HEK293 (cell line): ENCODE measurements around the gene TNFRSF14.

Experiments
- CTCF ChIA-PET: fragments of 350-600 bp; formaldehyde crosslinking; extraction: SDS; loops from one replicate; lab custom pipeline; 2021; ENCODE audit warnings: antibody characterized with exemption; lab: Yijun Ruan, JAX
- POLR2A ChIA-PET: fragments of 300-600 bp; formaldehyde crosslinking; extraction: SDS; loops from one replicate; lab custom pipeline; 2020; ENCODE audit warnings: antibody characterized with exemption, inconsistent platforms; lab: Yijun Ruan, JAX
- H3K27ac ChIP-seq: fragments of 200-500 bp; sonication (Bioruptor generic); 2 replicates; pipeline ENCODE4 v1.5.1; 2014; ENCODE audit warnings: low read depth, low read length, control low read depth, inconsistent platforms; ENCODE audit errors: extremely low read depth
- H3K36me3 ChIP-seq, 2 experiments: fragments of 200-500 bp in 1 of 2; sonication (Bioruptor generic) in 1 of 2; 1 replicate in 1 of 2; 2 replicates in 1 of 2; pipeline ENCODE4 v1.5.1; 2014 to 2017; ENCODE audit warnings: inconsistent platforms in 2 of 2, low read length in 2 of 2; ENCODE audit not compliant: control insufficient read depth in 2 of 2, insufficient read depth in 1 of 2
- H3K4me1 ChIP-seq: fragments of 200-500 bp; sonication (Bioruptor generic); 2 replicates; pipeline ENCODE4 v1.5.1; 2014; ENCODE audit warnings: mild to moderate bottlenecking, low read length, inconsistent platforms; ENCODE audit not compliant: control insufficient read depth, insufficient read depth
- H3K4me3 ChIP-seq: 2 replicates; pipeline ENCODE4 v1.5.1; 2011; ENCODE audit warnings: low read depth, mild to moderate bottlenecking, control low read depth, low read length, moderate library complexity
- H3K9me3 ChIP-seq: fragments of 200-500 bp; sonication (Bioruptor generic); 2 replicates; pipeline ENCODE4 v1.5.1; 2014; ENCODE audit warnings: low read depth, low read length, inconsistent platforms; ENCODE audit not compliant: control insufficient read depth, insufficient read depth
- KLF16 ChIP-seq: fragments of 450-650 bp; formaldehyde crosslinking; IDR thresholded peaks from 2 replicates; pipeline ENCODE4 v1.5.1; 2017; ENCODE audit warnings: missing biosample characterization, missing genetic modification characterization
- KLF8 ChIP-seq: fragments of 450-650 bp; formaldehyde crosslinking; IDR thresholded peaks from 2 replicates; pipeline ENCODE4 v1.5.1; 2016; ENCODE audit warnings: missing biosample characterization, missing genetic modification characterization
- SP3 ChIP-seq: fragments of 450-650 bp; formaldehyde crosslinking; IDR thresholded peaks from 2 replicates; pipeline ENCODE4 v1.5.1; 2016; ENCODE audit warnings: missing biosample characterization, missing genetic modification characterization
- ZBTB48 ChIP-seq: fragments of 450-650 bp; formaldehyde crosslinking; IDR thresholded peaks from 2 replicates; pipeline ENCODE4 v1.5.1; 2016; ENCODE audit warnings: missing biosample characterization, missing genetic modification characterization
- ZBTB8A ChIP-seq: fragments of 450-650 bp; formaldehyde crosslinking; IDR thresholded peaks from 2 replicates; pipeline ENCODE4 v1.5.1; 2016; ENCODE audit warnings: missing biosample characterization, missing genetic modification characterization
- ZIC2 ChIP-seq: fragments of 450-650 bp; formaldehyde crosslinking; IDR thresholded peaks from 2 replicates; pipeline ENCODE4 v1.5.1; 2016; ENCODE audit warnings: missing biosample characterization, missing genetic modification characterization
- ZNF404 ChIP-seq: fragments of 450-650 bp; formaldehyde crosslinking; IDR thresholded peaks from 2 replicates; pipeline ENCODE4 v1.5.1; 2017; ENCODE audit warnings: missing biosample characterization, missing genetic modification characterization
- ZNF600 ChIP-seq: fragments of 450-650 bp; formaldehyde crosslinking; IDR thresholded peaks from 2 replicates; pipeline ENCODE4 v1.5.1; 2016; ENCODE audit warnings: missing biosample characterization, missing genetic modification characterization
- ZNF610 ChIP-seq: fragments of 450-650 bp; formaldehyde crosslinking; IDR thresholded peaks from 2 replicates; pipeline ENCODE4 v1.5.1; 2016; ENCODE audit warnings: missing biosample characterization, missing genetic modification characterization, borderline replicate concordance
- ZNF654 ChIP-seq: fragments of 450-650 bp; formaldehyde crosslinking; IDR thresholded peaks from 2 replicates; pipeline ENCODE4 v1.5.1; 2016; ENCODE audit warnings: low read depth, missing biosample characterization, missing genetic modification characterization
- ZNF677 ChIP-seq: fragments of 450-650 bp; IDR thresholded peaks from 2 replicates; pipeline ENCODE4 v1.5.0; 2018; ENCODE audit warnings: missing biosample characterization, mild to moderate bottlenecking, missing genetic modification characterization, moderate library complexity
- ZNF830 ChIP-seq: fragments of 450-650 bp; IDR thresholded peaks from 2 replicates; pipeline ENCODE4 v1.5.0; 2018; ENCODE audit warnings: missing biosample characterization, missing genetic modification characterization, low read depth, mild to moderate bottlenecking, moderate library complexity
- TF ChIP-seq, protein P1 (sequence below): fragments of 450-650 bp; formaldehyde crosslinking; IDR thresholded peaks from 2 replicates; pipeline ENCODE4 v1.5.1; 2016; ENCODE audit warnings: missing biosample characterization, missing genetic modification characterization

Gene TNFRSF14

DNA sequence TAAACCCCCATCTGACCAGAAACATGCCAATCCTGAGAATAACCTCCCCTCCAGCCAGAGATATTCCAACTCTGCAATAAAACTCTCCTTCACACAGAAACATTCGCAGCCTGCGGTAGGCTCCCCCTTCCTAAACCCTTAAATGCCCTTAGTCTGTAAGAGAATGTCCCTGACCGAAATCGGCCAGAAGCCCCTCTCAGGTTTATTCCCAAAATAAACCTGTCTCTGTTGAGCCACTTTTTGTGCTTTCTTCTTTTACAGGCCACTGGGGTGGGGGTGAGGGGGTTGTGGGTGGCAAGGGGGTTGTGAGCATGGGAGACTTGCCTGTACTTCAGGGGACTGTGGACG is 35.0 kb downstream of the TNFRSF14 start:
- Histone ChIP-seq H3K4me1 (no peaks in the 10 kb centered on the region), H3K36me3 (peaks cover 0 to 16% of the 10 kb centered on the region in 2 experiments; a peak in 1 of 3 replicates)
- CTCF ChIA-PET = no interaction called here
- POLR2A ChIA-PET = no interaction called here
- TF ChIP-seq KLF8 (tag by site-specific recombination) (peak; percentile 26; the same call in 1 of the 2 replicates), KLF16 (tag by site-specific recombination) (no peak)
- TF ChIP-seq, all 188 proteins: peak for 1
- H3K27ac ChIP-seq = no peak overlapping the region
- no peak overlapping the region for H3K4me3 ChIP-seq
- no peaks in the 10 kb centered on the region for H3K9me3 ChIP-seq

DNA sequence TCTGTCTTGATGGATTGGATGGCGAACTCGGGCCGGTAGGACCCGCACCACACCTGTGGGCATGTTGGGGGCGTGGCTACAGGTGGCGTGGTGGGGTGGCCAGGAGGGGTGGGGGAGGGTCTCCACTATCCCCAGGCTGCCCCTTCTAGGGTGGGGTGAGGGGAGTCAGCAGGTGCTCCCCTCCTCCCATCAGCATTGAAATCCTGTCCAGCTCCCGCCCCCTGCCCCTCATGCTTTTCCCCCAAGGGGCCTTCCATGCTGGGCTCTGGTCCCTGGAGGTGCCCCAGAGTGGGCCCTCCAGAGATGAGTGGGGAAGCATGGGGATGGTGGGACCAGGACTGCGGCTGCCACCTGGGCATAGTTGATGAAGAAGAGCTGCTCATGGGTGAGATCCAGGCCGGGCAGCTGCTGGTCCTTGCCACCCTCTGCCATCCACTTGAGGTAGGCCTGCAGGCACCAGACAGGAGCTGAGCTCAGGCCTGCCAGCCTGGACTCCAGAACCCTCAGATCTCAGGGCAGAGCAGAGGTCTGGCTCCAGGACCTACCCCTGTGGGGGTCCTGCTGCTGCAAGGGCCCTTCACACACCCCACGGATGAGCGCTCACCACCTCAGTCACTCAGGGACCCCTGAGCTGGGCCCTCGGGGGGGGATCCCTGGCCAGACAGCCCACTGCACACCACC is 35.5 kb downstream of the TNFRSF14 start:
- Histone ChIP-seq H3K36me3 (peaks cover 0 to 16% of the 10 kb centered on the region in 2 experiments; a peak in 1 of 3 replicates), H3K27ac (no peak overlapping the region), H3K9me3 (no peaks in the 10 kb centered on the region), H3K4me1 (no peaks in the 10 kb centered on the region), H3K4me3 (no peak overlapping the region)
- ChIA-PET POLR2A (interaction anchor here (0.5 kb wide), 1 partner anchor 26 kb away, joined by 4 read pairs; no protein-coding TSS in a partner anchor), CTCF (no interaction called here)
- TF ChIP-seq ZNF404 (tag by site-specific recombination) = no peak

DNA sequence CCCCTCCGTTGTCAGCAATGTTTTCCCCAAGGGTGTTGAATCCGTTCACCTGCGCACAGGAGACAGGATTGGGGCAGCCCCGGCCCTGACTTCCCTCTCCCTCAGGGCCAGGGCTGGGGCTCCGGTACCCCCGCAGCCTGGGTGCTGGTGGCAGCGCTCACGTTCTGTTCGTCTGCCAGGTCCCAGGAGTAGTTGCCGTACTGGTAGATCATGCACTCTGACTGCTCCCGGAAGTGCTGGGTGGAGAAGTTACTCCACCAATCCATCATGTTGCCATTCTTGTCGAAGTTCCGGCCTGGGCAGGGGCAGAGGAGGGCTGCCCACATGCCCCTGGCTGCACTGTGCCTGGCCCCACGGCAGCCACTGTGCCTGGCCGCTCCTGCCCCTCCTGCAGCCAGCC is 36.5 kb downstream of the TNFRSF14 start:
- POLR2A ChIA-PET = no interaction called here
- Histone ChIP-seq H3K4me3 (no peak overlapping the region), H3K27ac (no peak overlapping the region), H3K9me3 (no peaks in the 10 kb centered on the region), H3K4me1 (no peaks in the 10 kb centered on the region), H3K36me3 (peaks cover 0 to 16% of the 10 kb centered on the region in 2 experiments; a peak in 1 of 3 replicates)
- CTCF ChIA-PET = no interaction called here
- TF ChIP-seq ZNF677 (tag by site-specific recombination) = peak; percentile 85
- TF ChIP-seq ZBTB48 (tag by site-specific recombination) = no peak

DNA sequence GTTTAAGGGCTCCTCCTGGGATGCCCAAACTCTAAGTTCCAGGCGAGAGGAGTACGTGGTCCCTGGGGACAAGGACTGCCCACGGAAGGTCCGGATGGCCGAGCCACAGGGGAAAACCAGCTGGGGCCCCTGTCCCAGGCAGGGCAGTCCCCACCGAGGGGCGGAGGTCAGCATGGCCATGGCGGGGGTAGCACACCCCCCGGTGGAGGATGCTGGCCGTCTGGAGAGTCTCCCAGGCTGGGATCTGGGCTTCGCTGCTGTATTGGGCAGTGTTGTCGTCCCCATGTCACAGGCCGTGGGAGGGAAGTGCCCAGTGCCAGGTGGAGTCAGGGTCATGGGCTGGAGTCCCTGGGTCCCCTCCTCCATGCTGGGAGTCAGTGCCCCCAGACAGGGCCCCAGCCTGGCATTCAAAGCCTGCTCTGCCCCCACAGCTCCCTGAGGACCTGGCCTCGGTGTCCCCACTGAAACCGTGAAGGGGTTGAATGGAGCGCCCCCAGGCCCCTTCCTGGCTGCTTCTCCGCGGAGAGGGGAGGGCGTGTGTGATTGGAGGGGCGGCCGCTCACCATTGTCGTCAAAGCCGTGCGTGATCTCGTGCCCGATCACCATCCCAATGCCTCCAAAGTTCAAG is 37.2 kb downstream of the TNFRSF14 start:
- H3K36me3 ChIP-seq = peaks cover 0 to 16% of the 10 kb centered on the region in 2 experiments; a peak in 1 of 3 replicates
- ChIA-PET POLR2A (no interaction called here), CTCF (no interaction called here)
- H3K4me3 ChIP-seq = no peak overlapping the region
- no peaks in the 10 kb centered on the region for H3K4me1 ChIP-seq
- TF ChIP-seq SP3 (tag by site-specific recombination) (no peak), ZNF404 (tag by site-specific recombination) (no peak), ZNF654 (tag by site-specific recombination) (no peak)
- TF ChIP-seq, protein P1, sequence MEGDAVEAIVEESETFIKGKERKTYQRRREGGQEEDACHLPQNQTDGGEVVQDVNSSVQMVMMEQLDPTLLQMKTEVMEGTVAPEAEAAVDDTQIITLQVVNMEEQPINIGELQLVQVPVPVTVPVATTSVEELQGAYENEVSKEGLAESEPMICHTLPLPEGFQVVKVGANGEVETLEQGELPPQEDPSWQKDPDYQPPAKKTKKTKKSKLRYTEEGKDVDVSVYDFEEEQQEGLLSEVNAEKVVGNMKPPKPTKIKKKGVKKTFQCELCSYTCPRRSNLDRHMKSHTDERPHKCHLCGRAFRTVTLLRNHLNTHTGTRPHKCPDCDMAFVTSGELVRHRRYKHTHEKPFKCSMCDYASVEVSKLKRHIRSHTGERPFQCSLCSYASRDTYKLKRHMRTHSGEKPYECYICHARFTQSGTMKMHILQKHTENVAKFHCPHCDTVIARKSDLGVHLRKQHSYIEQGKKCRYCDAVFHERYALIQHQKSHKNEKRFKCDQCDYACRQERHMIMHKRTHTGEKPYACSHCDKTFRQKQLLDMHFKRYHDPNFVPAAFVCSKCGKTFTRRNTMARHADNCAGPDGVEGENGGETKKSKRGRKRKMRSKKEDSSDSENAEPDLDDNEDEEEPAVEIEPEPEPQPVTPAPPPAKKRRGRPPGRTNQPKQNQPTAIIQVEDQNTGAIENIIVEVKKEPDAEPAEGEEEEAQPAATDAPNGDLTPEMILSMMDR (tag by site-specific recombination) = no peak
- no peaks in the 10 kb centered on the region for H3K9me3 ChIP-seq
- no peak overlapping the region for H3K27ac ChIP-seq

GRCh38 chr1:2594001-2594640 is 38.0 kb downstream of the TNFRSF14 start:
- H3K4me3 ChIP-seq = no peak overlapping the region
- no peak for TF ChIP-seq ZNF830 (tag by site-specific recombination)
- TF ChIP-seq ZNF610 (tag by site-specific recombination) = no peak
- TF ChIP-seq ZNF600 (tag by site-specific recombination) = peak; percentile 60
- TF ChIP-seq ZIC2 (tag by site-specific recombination) = 0 out of 2 replicates have a peak, but pooled peaks have one; percentile 17
- TF ChIP-seq, protein P1 (tag by site-specific recombination) = 0 out of 2 replicates have a peak, but pooled peaks have one; percentile 18
- TF ChIP-seq ZBTB8A (tag by site-specific recombination) = 0 out of 2 replicates have a peak, but pooled peaks have one; percentile 20

More at GRCh38 chr1:2594001-2594640, 38.0 kb downstream of the TNFRSF14 start:
- Histone ChIP-seq H3K4me1 (no peaks in the 10 kb centered on the region), H3K9me3 (no peaks in the 10 kb centered on the region), H3K36me3 (peaks cover 0 to 9% of the 10 kb centered on the region in 2 experiments; a peak in 1 of 3 replicates), H3K27ac (no peak overlapping the region)
- ChIA-PET CTCF (no interaction called here), POLR2A (no interaction called here)
